ENCODE results near the gene MMP7.

MMP7 gene

GRCh38 chr11:102530558-102530957 lies at the start of gene MMP7:
MMP7 (minus strand) TSS chr11:102530747; CDS start chr11:102530700, 47 bp downstream.
- peak; percentile 44; the same call in 1 of the 2 replicates for TF ChIP-seq MAX (IDR thresholded peaks at IDR 0.05)
- TF ChIP-seq YY1 (IDR thresholded peaks at IDR 0.05; ENCODE audit: low read depth) = no peak
- TF ChIP-seq CREB1 (IDR thresholded peaks at IDR 0.05; ENCODE audit: low read depth) = no peak

- TF ChIP-seq EGR1 (IDR thresholded peaks at IDR 0.05) (no peak), YY1 (IDR thresholded peaks at IDR 0.05; ENCODE audit: low read depth) (no peak), CREB1 (IDR thresholded peaks at IDR 0.05; ENCODE audit: low read depth) (no peak), ZBTB7A (IDR thresholded peaks at IDR 0.05; ENCODE audit: low read depth) (no peak), TCF12 (IDR thresholded peaks at IDR 0.05; ENCODE audit: low read depth) (no peak), CEBPB (IDR thresholded peaks at IDR 0.05) (no peak), USF1 (IDR thresholded peaks at IDR 0.05) (no peak), FOXM1 (IDR thresholded peaks at IDR 0.05; ENCODE audit: borderline replicate concordance, low read depth) (no peak), RAD21 (IDR thresholded peaks at IDR 0.05; ENCODE audit: low read depth) (no peak), NFIC (IDR thresholded peaks at IDR 0.05) (no peak), MAX (IDR thresholded peaks at IDR 0.05) (no peak), REST (IDR thresholded peaks at IDR 0.05; ENCODE audit: low read depth) (no peak), TEAD4 (IDR thresholded peaks at IDR 0.05) (no peak), TAF1 (IDR thresholded peaks at IDR 0.05; ENCODE audit: low read depth) (no peak), EP300 (IDR thresholded peaks at IDR 0.05; ENCODE audit: borderline replicate concordance) (no peak)
Observed at GRCh38 chr11:102577723-102578122, 47.2 kb upstream of the MMP7 start.

GRCh38 chr11:102577182-102577581 lies 46.6 kb upstream of the MMP7 start:
- TF ChIP-seq FOXM1 (IDR thresholded peaks at IDR 0.05; ENCODE audit: borderline replicate concordance, low read depth) (no peak), USF1 (IDR thresholded peaks at IDR 0.05) (no peak), EP300 (IDR thresholded peaks at IDR 0.05; ENCODE audit: borderline replicate concordance) (no peak), CREB1 (IDR thresholded peaks at IDR 0.05; ENCODE audit: low read depth) (no peak), RAD21 (IDR thresholded peaks at IDR 0.05; ENCODE audit: low read depth) (no peak), TCF12 (IDR thresholded peaks at IDR 0.05; ENCODE audit: low read depth) (no peak), YY1 (IDR thresholded peaks at IDR 0.05; ENCODE audit: low read depth) (no peak), CEBPB (IDR thresholded peaks at IDR 0.05) (no peak), EGR1 (IDR thresholded peaks at IDR 0.05) (no peak)

GRCh38 chr11:102576350-102576749 lies 45.8 kb upstream of the MMP7 start:
- TF ChIP-seq USF1 (IDR thresholded peaks at IDR 0.05) (no peak), YY1 (IDR thresholded peaks at IDR 0.05; ENCODE audit: low read depth) (no peak), TCF12 (IDR thresholded peaks at IDR 0.05; ENCODE audit: low read depth) (no peak)

GRCh38 chr11:102575012-102575411 lies 44.5 kb upstream of the MMP7 start:
- TF ChIP-seq FOXM1 (IDR thresholded peaks at IDR 0.05; ENCODE audit: borderline replicate concordance, low read depth) = no peak
- no peak for TF ChIP-seq CEBPB (IDR thresholded peaks at IDR 0.05)
- TF ChIP-seq MAX (IDR thresholded peaks at IDR 0.05) = no peak
- no peak for TF ChIP-seq TCF12 (IDR thresholded peaks at IDR 0.05; ENCODE audit: low read depth)
- TF ChIP-seq EGR1 (IDR thresholded peaks at IDR 0.05) = no peak
- no peak for TF ChIP-seq CREB1 (IDR thresholded peaks at IDR 0.05; ENCODE audit: low read depth)
- no peak for TF ChIP-seq ZBTB7A (IDR thresholded peaks at IDR 0.05; ENCODE audit: low read depth)
- no peak for TF ChIP-seq NFIC (IDR thresholded peaks at IDR 0.05)

GRCh38 chr11:102573851-102574250 lies 43.3 kb upstream of the MMP7 start:
- TF ChIP-seq CREB1 (IDR thresholded peaks at IDR 0.05; ENCODE audit: low read depth) = no peak
- no peak for TF ChIP-seq TAF1 (IDR thresholded peaks at IDR 0.05; ENCODE audit: low read depth)
- no peak for TF ChIP-seq REST (IDR thresholded peaks at IDR 0.05; ENCODE audit: low read depth)
- no peak for TF ChIP-seq YY1 (IDR thresholded peaks at IDR 0.05; ENCODE audit: low read depth)
- TF ChIP-seq EGR1 (IDR thresholded peaks at IDR 0.05) = no peak
- no peak for TF ChIP-seq FOXM1 (IDR thresholded peaks at IDR 0.05; ENCODE audit: borderline replicate concordance, low read depth)
- TF ChIP-seq ZBTB7A (IDR thresholded peaks at IDR 0.05; ENCODE audit: low read depth) = no peak
- no peak for TF ChIP-seq RAD21 (IDR thresholded peaks at IDR 0.05; ENCODE audit: low read depth)

All from Ishikawa (cell line).